Measurements from ENCODE around the gene TSTD2.

TSTD2 gene

GRCh38 chr9:97567182-97567893 is 65.8 kb downstream of the TSTD2 start:
- TF ChIP-seq, protein P1, sequence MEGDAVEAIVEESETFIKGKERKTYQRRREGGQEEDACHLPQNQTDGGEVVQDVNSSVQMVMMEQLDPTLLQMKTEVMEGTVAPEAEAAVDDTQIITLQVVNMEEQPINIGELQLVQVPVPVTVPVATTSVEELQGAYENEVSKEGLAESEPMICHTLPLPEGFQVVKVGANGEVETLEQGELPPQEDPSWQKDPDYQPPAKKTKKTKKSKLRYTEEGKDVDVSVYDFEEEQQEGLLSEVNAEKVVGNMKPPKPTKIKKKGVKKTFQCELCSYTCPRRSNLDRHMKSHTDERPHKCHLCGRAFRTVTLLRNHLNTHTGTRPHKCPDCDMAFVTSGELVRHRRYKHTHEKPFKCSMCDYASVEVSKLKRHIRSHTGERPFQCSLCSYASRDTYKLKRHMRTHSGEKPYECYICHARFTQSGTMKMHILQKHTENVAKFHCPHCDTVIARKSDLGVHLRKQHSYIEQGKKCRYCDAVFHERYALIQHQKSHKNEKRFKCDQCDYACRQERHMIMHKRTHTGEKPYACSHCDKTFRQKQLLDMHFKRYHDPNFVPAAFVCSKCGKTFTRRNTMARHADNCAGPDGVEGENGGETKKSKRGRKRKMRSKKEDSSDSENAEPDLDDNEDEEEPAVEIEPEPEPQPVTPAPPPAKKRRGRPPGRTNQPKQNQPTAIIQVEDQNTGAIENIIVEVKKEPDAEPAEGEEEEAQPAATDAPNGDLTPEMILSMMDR (IDR thresholded peaks at IDR 0.05; ENCODE audit: unreplicated experiment in 3 of 3), result no peak
- Mint-ChIP-seq H3K4me1 (peaks cover 19% of the 10 kb centered on the region), H3K36me3 (ENCODE audit: low read depth) (no peaks in the 10 kb centered on the region), H3K9me3 (no peaks in the 10 kb centered on the region), H3K4me3 (no peak overlapping the region), H3K27ac (no peak overlapping the region), H3K27me3 (ENCODE audit: low read depth) (peaks cover 3% of the 10 kb centered on the region)

DNA sequence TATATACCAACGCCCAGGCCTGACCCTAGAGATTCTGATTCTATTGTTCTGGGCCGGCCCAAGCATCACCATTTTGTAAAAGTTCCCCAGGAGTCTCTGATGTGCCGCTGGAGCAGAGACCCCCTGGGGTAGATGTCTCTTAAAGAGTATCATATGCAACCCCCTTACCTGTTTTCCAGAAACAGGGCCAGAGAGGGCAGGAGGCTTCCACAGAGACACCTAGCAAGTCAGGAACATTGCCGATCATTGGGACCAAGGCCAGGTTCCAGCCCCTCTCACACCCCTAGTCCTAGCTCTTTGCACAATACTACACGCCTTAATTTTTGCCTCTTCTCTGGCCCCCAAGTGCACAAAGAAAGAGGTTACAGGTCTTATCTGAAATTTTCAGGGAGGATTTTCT is 67.9 kb downstream of the TSTD2 start:
- no peak overlapping the region for H3K4me3 Mint-ChIP-seq
- no peak overlapping the region for H3K27ac Mint-ChIP-seq
- H3K36me3 Mint-ChIP-seq (ENCODE audit: low read depth), result no peaks in the 10 kb centered on the region
- peaks cover 19% of the 10 kb centered on the region for H3K4me1 Mint-ChIP-seq
- H3K27me3 Mint-ChIP-seq (ENCODE audit: low read depth), result peaks cover 10% of the 10 kb centered on the region
- TF ChIP-seq, protein P1 (IDR thresholded peaks at IDR 0.05; ENCODE audit: unreplicated experiment in 3 of 3), result no peak
- H3K9me3 Mint-ChIP-seq, result no peaks in the 10 kb centered on the region

DNA sequence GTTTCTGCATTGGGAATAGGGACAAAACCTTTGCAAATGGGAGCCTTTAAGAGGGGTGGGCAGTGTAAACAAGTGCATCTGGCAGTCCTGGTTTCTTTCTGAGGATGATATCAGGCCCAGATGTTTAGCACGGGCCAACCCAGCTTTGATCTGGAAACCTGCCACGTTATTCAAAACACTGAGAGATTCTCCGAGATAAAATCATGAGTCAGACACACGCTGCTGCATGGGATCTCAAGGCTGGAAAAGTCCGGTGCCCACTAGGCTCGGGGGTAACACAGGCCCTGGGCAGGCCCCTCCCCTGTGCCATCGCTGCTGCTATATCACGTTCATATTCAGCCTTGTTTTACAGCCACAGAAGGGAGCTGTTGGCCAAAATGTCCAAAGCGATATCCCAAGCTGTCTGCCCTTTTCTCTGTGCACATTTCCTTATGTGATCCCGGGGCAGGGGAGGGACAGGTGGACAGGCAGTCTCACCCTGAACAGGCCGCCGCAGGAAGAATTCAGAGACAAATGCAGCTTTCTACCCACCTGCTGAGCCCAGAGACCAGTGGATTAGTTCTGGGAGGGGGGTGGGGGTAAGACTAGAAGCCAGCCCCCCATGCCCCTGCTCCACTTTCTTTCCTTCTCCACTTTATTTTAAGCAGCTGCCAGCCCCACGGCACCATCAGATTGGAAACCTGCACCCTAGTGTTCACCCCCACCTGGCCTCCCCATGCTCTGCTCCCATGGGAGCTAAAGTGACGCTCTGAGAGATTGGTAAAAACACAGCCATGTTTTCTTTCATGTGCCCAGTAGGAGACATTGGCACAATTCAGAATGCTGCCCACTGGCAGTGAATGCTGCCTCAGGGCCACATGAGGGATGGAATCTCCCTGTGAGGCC is 68.6 kb downstream of the TSTD2 start:
- H3K4me1 Mint-ChIP-seq, result peaks cover 19% of the 10 kb centered on the region
- TF ChIP-seq, protein P1 (IDR thresholded peaks at IDR 0.05; ENCODE audit: unreplicated experiment in 3 of 3), result no peak
- no peaks in the 10 kb centered on the region for H3K36me3 Mint-ChIP-seq (ENCODE audit: low read depth)
- peaks cover 10% of the 10 kb centered on the region for H3K27me3 Mint-ChIP-seq (ENCODE audit: low read depth)
- H3K9me3 Mint-ChIP-seq, result no peaks in the 10 kb centered on the region
- no peak overlapping the region for H3K4me3 Mint-ChIP-seq
- H3K27ac Mint-ChIP-seq, result peak overlapping the region in 1 of 3 experiments; percentile 40

DNA sequence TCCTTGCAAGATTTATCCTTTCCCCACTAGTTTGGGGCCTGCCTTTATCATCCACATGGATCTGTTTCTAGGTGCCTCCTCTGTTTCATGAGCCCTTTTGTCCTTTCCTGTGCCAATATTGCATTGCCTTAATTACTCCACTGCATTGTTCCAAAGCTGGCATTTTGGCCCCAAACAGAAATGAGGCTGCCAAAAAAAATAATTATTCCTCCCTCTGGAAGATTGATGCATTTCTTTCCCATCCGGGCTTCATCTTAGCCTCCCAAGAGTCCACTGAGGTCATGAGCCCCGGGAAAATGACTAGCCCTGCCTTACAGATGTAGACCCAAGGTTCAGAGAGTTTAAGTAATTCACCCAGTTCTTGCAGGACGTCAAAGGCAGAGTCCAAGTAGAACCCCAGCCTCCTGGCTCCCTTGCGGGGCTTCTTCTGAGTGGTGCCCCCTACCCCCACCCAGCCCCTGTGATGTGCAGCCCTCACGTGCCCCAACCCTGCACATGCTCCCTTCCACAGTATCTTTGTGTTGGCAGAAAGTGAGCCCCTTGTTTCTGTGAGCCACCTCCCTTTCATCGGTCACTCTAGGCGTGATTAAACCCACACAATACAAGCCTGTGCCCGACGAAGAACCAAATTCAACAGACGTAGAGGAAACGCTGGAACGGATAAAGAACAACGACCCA is 69.6 kb downstream of the TSTD2 start:
- H3K4me3 Mint-ChIP-seq, result no peak overlapping the region
- TF ChIP-seq, protein P1 (IDR thresholded peaks at IDR 0.05; ENCODE audit: unreplicated experiment in 3 of 3), result no peak
- H3K4me1 Mint-ChIP-seq, result peaks cover 25% of the 10 kb centered on the region
- H3K9me3 Mint-ChIP-seq, result no peaks in the 10 kb centered on the region
- no peak overlapping the region for H3K27ac Mint-ChIP-seq
- no peaks in the 10 kb centered on the region for H3K36me3 Mint-ChIP-seq (ENCODE audit: low read depth)
- H3K27me3 Mint-ChIP-seq (ENCODE audit: low read depth), result peaks cover 14% of the 10 kb centered on the region

GRCh38 chr9:97562542-97562941 is 70.6 kb downstream of the TSTD2 start:
- H3K9me3 Mint-ChIP-seq, result no peaks in the 10 kb centered on the region
- no peak overlapping the region for H3K4me3 Mint-ChIP-seq
- peaks cover 25% of the 10 kb centered on the region for H3K4me1 Mint-ChIP-seq
- TF ChIP-seq, protein P1 (IDR thresholded peaks at IDR 0.05; ENCODE audit: unreplicated experiment in 3 of 3), result no peak
- no peak overlapping the region for H3K27ac Mint-ChIP-seq
- peaks cover 14% of the 10 kb centered on the region for H3K27me3 Mint-ChIP-seq (ENCODE audit: low read depth)
- H3K36me3 Mint-ChIP-seq (ENCODE audit: low read depth), result no peaks in the 10 kb centered on the region

Measured in nephron (organoid).